ENCODE measurements around the gene ADGRG6. TPM values are rescaled to one million over a fixed set of nuclear protein-coding genes. Genes with fewer than 3 reads are reported as not detected.

The ADGRG6 gene
- total and polyA plus RNA-seq, 2 of the 8 experiments (the other 6 are each of a cell fraction or from before 2014, with no cell fraction given) = 1.1 to 6.2 TPM

- Histone ChIP-seq H3K4ac (replicated peaks; ENCODE audit: insufficient read length, low read depth, low read length) (no peak overlapping the region), H4K20me1 (replicated peaks in 1 of 2; ENCODE audit: control insufficient read depth in 1 of 2, insufficient read depth in 2 of 2, low read length in 2 of 2) (no peaks in the 10 kb centered on the region), H3K4me1 (replicated peaks in 1 of 4; ENCODE audit: control insufficient read depth in 3 of 4, insufficient read depth in 4 of 4, low read length in 3 of 4) (no peaks in the 10 kb centered on the region), H2AFZ (ENCODE audit: low read length) (no peak overlapping the region), H3K4me3 (ENCODE audit: extremely low read depth in 1 of 4, insufficient read depth in 2 of 4, low read depth in 3 of 4, low read length in 4 of 4) (no peak overlapping the region), H2BK12ac (ENCODE audit: low read depth, low read length) (no peak overlapping the region), H3K56ac (replicated peaks; ENCODE audit: insufficient read length, low read depth, low read length) (no peak overlapping the region), H3K79me2 (ENCODE audit: control insufficient read depth in 1 of 2, insufficient read depth in 2 of 2, low read length in 2 of 2) (no peaks in the 10 kb centered on the region), H3K79me1 (ENCODE audit: low read depth, low read length) (no peaks in the 10 kb centered on the region), H3K18ac (ENCODE audit: extremely low read depth, low read length) (no peak overlapping the region), H3K9me3 (ENCODE audit: insufficient read depth in 2 of 2, low read depth in 1 of 2, low read length in 1 of 2) (no peaks in the 10 kb centered on the region), H3K36me3 (ENCODE audit: control insufficient read depth in 2 of 4, insufficient read depth in 4 of 4, low read length in 3 of 4) (no peaks in the 10 kb centered on the region), H2AK5ac (ENCODE audit: low read depth, low read length) (no peak overlapping the region), H4K91ac (replicated peaks; ENCODE audit: insufficient read length, low read length) (no peak overlapping the region), H3K23ac (ENCODE audit: insufficient read length) (no peak overlapping the region), H3K4me2 (ENCODE audit: insufficient read depth in 1 of 2, low read depth in 2 of 2, low read length in 2 of 2) (no peak overlapping the region), H3K27ac (ENCODE audit: low read depth, low read length) (no peak overlapping the region), H4K5ac (ENCODE audit: insufficient read length, low read depth, low read length) (no peak overlapping the region), H2BK20ac (ENCODE audit: low read length) (no peak overlapping the region), H3K14ac (ENCODE audit: insufficient read length) (no peak overlapping the region), H3K27me3 (replicated peaks in 1 of 4; ENCODE audit: control insufficient read depth in 3 of 4, extremely low read depth in 1 of 4, insufficient read depth in 3 of 4, low read length in 3 of 4) (no peaks in the 10 kb centered on the region), H2BK15ac (ENCODE audit: low read length) (no peak overlapping the region), H4K8ac (ENCODE audit: extremely low read depth, insufficient read depth, low read length) (no peak overlapping the region), H3K23me2 (ENCODE audit: low read depth, low read length) (no peaks in the 10 kb centered on the region), H2BK5ac (ENCODE audit: low read depth, low read length) (no peak overlapping the region), H3K9ac (replicated peaks in 1 of 4; ENCODE audit: extremely low read depth in 1 of 4, low read depth in 3 of 4, low read length in 3 of 4) (no peak overlapping the region), H2BK120ac (replicated peaks; ENCODE audit: low read depth, low read length) (no peak overlapping the region)
- ChIA-PET CTCF (ENCODE audit: partially characterized antibody) (interaction anchor here (1.2 kb wide), 1 partner anchor 13 kb away, joined by 3 read pairs; no protein-coding TSS in a partner anchor), POLR2A (ENCODE audit: partially characterized antibody) (no interaction called here)
- no peak for FAIRE-seq
- DNase-seq (ENCODE audit: low read depth in 1 of 2, low spot score in 2 of 2) = no peak
- 79% methylated on average over 8 of the region's 8 CpGs; no CpG with 5 or more reads in 1 of the 2 experiments for WGBS, 2 experiments (ENCODE audit: extremely low coverage in 1 of 2, insufficient coverage in 1 of 2, insufficient read length in 1 of 2, insufficient replicate concordance in 2 of 2, low coverage in 1 of 2, low lambda C conversion rate in 2 of 2, missing lambda C conversion rate in 1 of 2)
- TF ChIP-seq HDAC6 (IDR thresholded peaks at IDR 0.05; ENCODE audit: low read depth, low read length) = no peak
- no peak for TF ChIP-seq PHF8 (conservative IDR thresholded peaks at IDR 0.05; ENCODE audit: low read depth, low read length)
- no peak for TF ChIP-seq JUND (IDR thresholded peaks at IDR 0.05; ENCODE audit: low read length)
- no peak for TF ChIP-seq RXRA (IDR thresholded peaks at IDR 0.05; ENCODE audit: insufficient read depth, low read depth, low read length)
- TF ChIP-seq, protein P1, sequence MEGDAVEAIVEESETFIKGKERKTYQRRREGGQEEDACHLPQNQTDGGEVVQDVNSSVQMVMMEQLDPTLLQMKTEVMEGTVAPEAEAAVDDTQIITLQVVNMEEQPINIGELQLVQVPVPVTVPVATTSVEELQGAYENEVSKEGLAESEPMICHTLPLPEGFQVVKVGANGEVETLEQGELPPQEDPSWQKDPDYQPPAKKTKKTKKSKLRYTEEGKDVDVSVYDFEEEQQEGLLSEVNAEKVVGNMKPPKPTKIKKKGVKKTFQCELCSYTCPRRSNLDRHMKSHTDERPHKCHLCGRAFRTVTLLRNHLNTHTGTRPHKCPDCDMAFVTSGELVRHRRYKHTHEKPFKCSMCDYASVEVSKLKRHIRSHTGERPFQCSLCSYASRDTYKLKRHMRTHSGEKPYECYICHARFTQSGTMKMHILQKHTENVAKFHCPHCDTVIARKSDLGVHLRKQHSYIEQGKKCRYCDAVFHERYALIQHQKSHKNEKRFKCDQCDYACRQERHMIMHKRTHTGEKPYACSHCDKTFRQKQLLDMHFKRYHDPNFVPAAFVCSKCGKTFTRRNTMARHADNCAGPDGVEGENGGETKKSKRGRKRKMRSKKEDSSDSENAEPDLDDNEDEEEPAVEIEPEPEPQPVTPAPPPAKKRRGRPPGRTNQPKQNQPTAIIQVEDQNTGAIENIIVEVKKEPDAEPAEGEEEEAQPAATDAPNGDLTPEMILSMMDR (IDR thresholded peaks at IDR 0.05; ENCODE audit: control extremely low read depth in 1 of 3, insufficient read depth in 1 of 3, low read depth in 1 of 3, low read length in 3 of 3) = no peak
- no peak for TF ChIP-seq CBX8 (IDR thresholded peaks at IDR 0.05; ENCODE audit: borderline replicate concordance, low read depth, low read length)
- TF ChIP-seq SP4 (IDR thresholded peaks at IDR 0.05; ENCODE audit: low read length) = no peak
- TF ChIP-seq SRF (IDR thresholded peaks at IDR 0.05; ENCODE audit: low read depth, low read length) = no peak
- TF ChIP-seq MAFK (IDR thresholded peaks at IDR 0.05; ENCODE audit: low read depth, low read length) = no peak
- TF ChIP-seq EZH2 (IDR thresholded peaks at IDR 0.05; ENCODE audit: low read depth, low read length, severe bottlenecking) = no peak
Observed at GRCh38 chr6:142361779-142362750, 60.3 kb downstream of the ADGRG6 start.

Data from H1 (cell line).